GM06990 (cell line): ENCODE measurements around the gene ALK.

ENCODE experiments used
- DNase-seq: peaks from one replicate; pipeline ENCODE4 v3.0.0-alpha.2; 2011; ENCODE audit not compliant: insufficient read length; ENCODE audit errors: extremely low read depth
- H3K27me3 ChIP-seq: replicated peaks from 2 replicates; pipeline ENCODE4 v1.6.0; 2011; ENCODE audit warnings: low read length; ENCODE audit not compliant: control insufficient read depth, insufficient read depth
- H3K36me3 ChIP-seq: 2 replicates; pipeline ENCODE4 v1.5.1; 2011; ENCODE audit warnings: low read length; ENCODE audit not compliant: control insufficient read depth, insufficient read depth
- H3K4me3 ChIP-seq: replicated peaks from 2 replicates; pipeline ENCODE4 v1.5.1; 2011; ENCODE audit warnings: low read depth, mild to moderate bottlenecking, control low read depth, low read length
- CTCF ChIP-seq: IDR thresholded peaks from 2 replicates; pipeline ENCODE4 v1.5.1; 2011; ENCODE audit warnings: low read length, control low read depth, mild to moderate bottlenecking, inconsistent platforms; ENCODE audit not compliant: insufficient read depth, poor library complexity, severe bottlenecking

Gene ALK

GRCh38 chr2:29920130-29920577 lies 1.2 kb downstream of the ALK start:
- no peak overlapping the region for H3K4me3 ChIP-seq
- TF ChIP-seq CTCF = no peak
- peak; percentile 36 for DNase-seq
- H3K27me3 ChIP-seq = peaks cover 2% of the 10 kb centered on the region
- H3K36me3 ChIP-seq = no peaks in the 10 kb centered on the region

GRCh38 chr2:29918941-29919340 lies 2.4 kb downstream of the ALK start:
- no peak for TF ChIP-seq CTCF
- Histone ChIP-seq H3K27me3 (peaks cover 2% of the 10 kb centered on the region), H3K4me3 (no peak overlapping the region), H3K36me3 (no peaks in the 10 kb centered on the region)
- no peak for DNase-seq

GRCh38 chr2:29917781-29918180 lies 3.6 kb downstream of the ALK start:
- Histone ChIP-seq H3K4me3 (no peak overlapping the region), H3K27me3 (peaks cover 2% of the 10 kb centered on the region), H3K36me3 (no peaks in the 10 kb centered on the region)
- DNase-seq = no peak
- TF ChIP-seq CTCF = no peak

- no peak overlapping the region for H3K4me3 ChIP-seq
- no peak for DNase-seq
- peaks cover 2% of the 10 kb centered on the region; the same call in 1 of the 2 replicates for H3K27me3 ChIP-seq
Observed at GRCh38 chr2:29916571-29916970, 4.8 kb downstream of the ALK start.

GRCh38 chr2:29910960-29911359 lies 10.4 kb downstream of the ALK start:
- TF ChIP-seq CTCF = no peak
- no peak for DNase-seq
- no peaks in the 10 kb centered on the region; the same call in none of the 2 replicates for H3K27me3 ChIP-seq
- no peak overlapping the region for H3K4me3 ChIP-seq
- no peaks in the 10 kb centered on the region for H3K36me3 ChIP-seq

More at GRCh38 chr2:29916571-29916970, 4.8 kb downstream of the ALK start:
- TF ChIP-seq CTCF = no peak
- H3K36me3 ChIP-seq = no peaks in the 10 kb centered on the region

- Histone ChIP-seq H3K36me3 (no peaks in the 10 kb centered on the region), H3K27me3 (no peaks in the 10 kb centered on the region; the same call in none of the 2 replicates), H3K4me3 (no peak overlapping the region)
- no peak for DNase-seq
- TF ChIP-seq CTCF = no peak
Observed at GRCh38 chr2:29910465-29910864, 10.9 kb downstream of the ALK start.
